Activated T-helper 1 cell treated with anti-CD3 and anti-CD28 coated beads, Interleukin-2, amount 50 U/mL, for 16 hours (primary cell): ENCODE measurements around the gene EDEM2.
A peak's percentile ranks its signal among the peaks of the same experiment; 100 is the strongest.
"Not testable (repeated sequence)": the region's sequence is repeated elsewhere in the genome, so short reads cannot be mapped to it uniquely, and the experiment has no call there.

Source experiments
- DNase-seq, 2 donors: peaks; one replicate each; pipeline ENCODE4 v3.0.0-alpha.2; 2020; ENCODE audit warnings: low read depth in 1 of 2, low spot score in 1 of 2

EDEM2 gene

GRCh38 chr20:35171438-35171752 lies 24.3 kb upstream of the EDEM2 start:
- no peak for DNase-seq

- not testable (repeated sequence) for DNase-seq
These were observed 21.7 kb upstream of the EDEM2 start for GRCh38 chr20:35168701-35169409.

- DNase-seq: no peak
These were observed 20.7 kb upstream of the EDEM2 start for GRCh38 chr20:35167787-35168186.

- DNase-seq: no peak
These were observed 19.2 kb upstream of the EDEM2 start for GRCh38 chr20:35166242-35166830.

GRCh38 chr20:35165221-35166185 lies 18.4 kb upstream of the EDEM2 start:
- no peak for DNase-seq

GRCh38 chr20:35164531-35164930 lies 17.4 kb upstream of the EDEM2 start:
- not testable (repeated sequence) for DNase-seq

GRCh38 chr20:35160341-35160740 lies 13.2 kb upstream of the EDEM2 start:
- not testable (repeated sequence) for DNase-seq

GRCh38 chr20:35156978-35157377 lies 9.8 kb upstream of the EDEM2 start:
- no peak for DNase-seq

GRCh38 chr20:35155936-35156335 lies 8.8 kb upstream of the EDEM2 start:
- no peak for DNase-seq

GRCh38 chr20:35151736-35152135 lies 4.6 kb upstream of the EDEM2 start:
- no peak for DNase-seq

- DNase-seq: no peak
These were observed 3.9 kb upstream of the EDEM2 start for GRCh38 chr20:35150846-35151579.

- DNase-seq: not testable (repeated sequence)
These were observed 487 bp upstream of the EDEM2 start for GRCh38 chr20:35147575-35148071.

GRCh38 chr20:35146299-35146919 lies 727 bp downstream of the EDEM2 start:
- DNase-seq: peak in 1 of 2 donors; percentile 4

GRCh38 chr20:35145141-35145564 lies 2.0 kb downstream of the EDEM2 start:
- no peak for DNase-seq

- DNase-seq: no peak
These were observed 2.4 kb downstream of the EDEM2 start for GRCh38 chr20:35144694-35145093.

GRCh38 chr20:35135867-35136586 lies 11.1 kb downstream of the EDEM2 start:
- DNase-seq: no peak

GRCh38 chr20:35134880-35135279 lies 12.3 kb downstream of the EDEM2 start:
- no peak for DNase-seq

GRCh38 chr20:35134472-35134871 lies 12.7 kb downstream of the EDEM2 start:
- DNase-seq: no peak

- no peak for DNase-seq
These were observed 13.4 kb downstream of the EDEM2 start for GRCh38 chr20:35133735-35134134.

GRCh38 chr20:35133031-35133430 lies 14.1 kb downstream of the EDEM2 start:
- DNase-seq: no peak
